Endothelial cell of umbilical vein (primary cell): ENCODE measurements around the gene SEPTIN5.

Source experiments
- CTCF ChIP-seq, 2 donors: IDR thresholded peaks; 1 replicate in 1 of 2; 2 replicates in 1 of 2; pipeline ENCODE4 v1.5.1; 2011; ENCODE audit warnings: low read length in 2 of 2, mild to moderate bottlenecking in 2 of 2, moderate library complexity in 2 of 2, control low read depth in 1 of 2, inconsistent platforms in 1 of 2, low read depth in 1 of 2; ENCODE audit not compliant: insufficient read depth in 1 of 2; ENCODE audit errors: extremely low read depth in 1 of 2
- EZH2 ChIP-seq: IDR thresholded peaks from 2 replicates; pipeline ENCODE4 v1.6.1; 2012; ENCODE audit warnings: borderline replicate concordance, low read depth, mild to moderate bottlenecking, moderate library complexity, low read length, inconsistent platforms; ENCODE audit not compliant: severe bottlenecking
- FOS ChIP-seq: IDR thresholded peaks from 2 replicates; pipeline ENCODE4 v1.6.1; 2011; ENCODE audit warnings: mild to moderate bottlenecking, low read length, moderate library complexity, borderline replicate concordance; ENCODE audit not compliant: insufficient read depth
- GATA2 ChIP-seq: IDR thresholded peaks from 2 replicates; pipeline ENCODE4 v1.7.0; 2011; ENCODE audit warnings: low read depth, mild to moderate bottlenecking, moderate library complexity, mixed read lengths, low read length; ENCODE audit not compliant: insufficient read length, insufficient read depth
- JUN ChIP-seq: IDR thresholded peaks from 2 replicates; pipeline ENCODE4 v1.6.1; 2011; ENCODE audit warnings: borderline replicate concordance, low read depth; ENCODE audit not compliant: insufficient read length, insufficient read depth
- MYC ChIP-seq: IDR thresholded peaks from one replicate; pipeline ENCODE4 v1.6.1; 2011; ENCODE audit warnings: mild to moderate bottlenecking, low read depth, low read length
- POLR2A ChIP-seq: IDR thresholded peaks from 2 replicates; pipeline ENCODE4 v1.6.1; 2012; ENCODE audit warnings: low read depth, mild to moderate bottlenecking, control low read depth, low read length
- POLR2AphosphoS5 ChIP-seq: IDR thresholded peaks from 2 replicates; pipeline ENCODE4 v1.6.1; 2012; ENCODE audit warnings: low read depth, mild to moderate bottlenecking, control low read depth, low read length, moderate library complexity; ENCODE audit not compliant: insufficient read depth
- TF ChIP-seq, protein P1 (sequence below): IDR thresholded peaks from 2 replicates; pipeline ENCODE4 v1.6.1; 2011; ENCODE audit not compliant: insufficient read depth, insufficient read length

DNA sequence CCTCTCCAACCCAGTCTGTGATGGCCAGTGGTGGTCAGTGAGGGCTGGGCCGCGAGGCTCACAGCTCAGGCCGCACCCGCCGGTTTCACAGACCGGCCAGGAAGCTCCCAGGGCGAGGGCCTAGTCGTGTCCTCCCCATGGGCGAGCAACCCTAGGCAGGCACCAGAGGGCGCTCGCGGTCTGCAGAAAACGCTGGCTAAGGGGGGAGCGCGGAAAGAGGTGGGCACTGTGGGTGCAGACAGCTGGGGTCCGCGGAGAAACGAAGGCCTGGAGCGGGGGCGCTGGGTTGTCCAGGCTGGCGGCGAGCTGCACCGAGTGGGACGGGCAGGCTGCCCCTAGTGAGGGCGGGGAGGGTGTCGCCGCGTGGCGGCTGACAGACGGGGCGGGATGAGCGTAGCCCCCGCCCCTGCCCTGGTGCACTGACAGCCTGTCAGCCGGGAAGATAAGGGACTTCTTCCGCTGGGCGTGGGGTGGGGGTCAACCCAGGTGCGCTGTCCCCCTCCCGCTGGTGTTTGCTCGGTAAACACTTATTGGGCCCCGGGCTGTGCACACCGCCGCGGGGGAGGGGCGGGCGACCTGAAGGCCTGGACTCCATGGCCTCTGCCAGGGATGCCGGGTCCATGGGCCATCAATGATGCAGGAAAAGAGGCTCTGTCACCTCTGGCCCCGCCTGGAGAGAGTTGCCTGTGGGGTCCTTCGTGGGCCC, 16.5 kb downstream of the SEPTIN5 start:
- TF ChIP-seq CTCF (IDR thresholded peaks at IDR 0.05; ENCODE audit: extremely low read depth in 1 of 2, insufficient read depth in 1 of 2, low read depth in 1 of 2, low read length in 2 of 2): peak; percentile 94 to 98
- TF ChIP-seq EZH2: no peak
- TF ChIP-seq FOS: no peak
- no peak for TF ChIP-seq POLR2A
- no peak for TF ChIP-seq POLR2AphosphoS5
- no peak for TF ChIP-seq JUN
- TF ChIP-seq, protein P1, sequence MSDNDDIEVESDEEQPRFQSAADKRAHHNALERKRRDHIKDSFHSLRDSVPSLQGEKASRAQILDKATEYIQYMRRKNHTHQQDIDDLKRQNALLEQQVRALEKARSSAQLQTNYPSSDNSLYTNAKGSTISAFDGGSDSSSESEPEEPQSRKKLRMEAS: no peak
- TF ChIP-seq GATA2: no peak
- TF ChIP-seq MYC: no peak
